GM21619 (cell line): ENCODE results near the gene SOX8.
"Not testable (repeated sequence)": the region's sequence is repeated elsewhere in the genome, so short reads cannot be mapped to it uniquely, and the experiment has no call there.

Experiments
- ATAC-seq: cut with Tn5 transposase; IDR thresholded peaks from one replicate; pipeline ENCODE4 v1.9.1; 2021; ENCODE audit not compliant: unreplicated experiment

Gene SOX8

DNA sequence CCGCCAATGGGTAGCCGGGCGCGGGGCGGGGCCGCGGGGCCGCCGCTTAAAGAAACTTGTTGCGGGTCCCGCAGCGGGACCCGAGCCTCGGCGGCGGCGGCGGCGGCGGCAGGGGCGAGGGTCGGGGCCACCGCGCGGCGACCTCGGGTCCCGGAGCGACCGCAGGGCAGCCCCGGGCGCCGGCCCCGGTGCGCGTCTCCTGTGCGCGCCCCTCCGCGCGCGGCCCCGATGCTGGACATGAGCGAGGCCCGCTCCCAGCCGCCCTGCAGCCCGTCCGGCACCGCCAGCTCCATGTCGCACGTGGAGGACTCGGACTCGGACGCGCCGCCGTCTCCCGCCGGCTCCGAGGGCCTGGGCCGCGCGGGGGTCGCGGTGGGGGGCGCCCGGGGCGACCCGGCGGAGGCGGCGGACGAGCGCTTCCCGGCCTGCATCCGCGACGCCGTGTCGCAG is at the start of gene SOX8:
SOX8 (plus strand) TSS at position 76 of the 450 bp plus-strand sequence; CDS start at position 229, 153 bp downstream.
- ATAC-seq: no peak

DNA sequence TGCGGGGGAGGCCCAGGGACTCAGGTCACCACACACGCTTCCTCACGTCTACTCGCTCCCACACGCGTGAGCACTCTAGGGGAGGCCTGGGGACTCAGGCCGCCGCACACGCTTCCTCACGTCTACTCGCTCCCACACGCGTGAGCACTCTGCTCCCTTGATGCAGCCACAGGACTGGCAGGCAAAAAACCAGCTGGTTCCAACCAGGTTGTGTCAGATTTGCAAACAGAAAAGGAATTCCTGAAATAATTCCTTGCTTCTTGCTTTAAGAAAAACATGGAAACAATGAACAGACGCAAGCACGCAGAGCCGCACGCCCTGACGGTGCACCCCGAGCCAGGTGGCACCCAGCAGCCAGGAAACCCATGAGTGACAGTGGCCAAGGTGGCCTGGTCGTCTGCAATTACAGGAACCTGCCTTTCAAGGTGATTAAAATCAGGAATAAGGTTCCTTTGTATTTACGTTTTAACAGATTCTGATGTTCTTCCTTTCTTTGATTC is 48.7 kb upstream of the SOX8 start:
- ATAC-seq: no peak

DNA sequence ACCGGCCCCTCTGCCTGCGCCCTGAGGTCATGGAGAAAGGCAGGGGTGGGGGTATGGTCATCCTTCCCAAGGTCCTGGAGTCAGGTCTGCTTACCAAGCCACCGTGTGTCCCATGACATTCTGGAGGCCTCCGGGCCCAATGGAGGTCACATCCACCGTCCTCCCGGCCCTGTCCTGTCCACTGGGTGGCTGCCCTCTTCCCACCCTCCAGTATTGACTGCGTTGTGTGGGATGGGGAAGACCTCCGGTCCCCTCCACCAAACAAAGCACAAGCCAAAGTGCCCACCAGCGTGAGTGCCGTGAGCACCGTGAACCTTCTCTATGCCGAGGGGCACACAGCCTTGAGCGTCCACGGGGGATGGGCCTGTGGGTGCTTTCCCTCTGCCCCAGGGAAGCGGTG is 48.0 kb upstream of the SOX8 start:
- no peak for ATAC-seq

DNA sequence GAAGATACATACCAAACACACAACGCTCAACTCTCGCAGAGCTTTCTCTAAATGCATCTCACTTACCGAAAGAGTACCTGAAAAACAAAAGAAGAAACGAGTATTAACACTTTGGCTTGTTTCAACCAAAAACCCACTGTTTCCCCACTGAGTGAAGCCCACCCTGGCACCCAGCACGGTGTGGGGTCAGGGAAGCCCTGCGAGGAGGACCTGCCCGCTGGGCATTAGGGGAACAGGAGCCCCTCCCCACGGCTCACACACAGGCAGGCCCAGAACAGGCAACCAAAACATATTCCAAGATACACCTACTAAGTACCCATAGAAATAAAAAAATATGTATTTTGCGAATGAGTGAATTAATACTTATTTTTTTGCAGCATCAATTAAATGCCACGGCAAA is 47.4 kb upstream of the SOX8 start:
- ATAC-seq: no peak

DNA sequence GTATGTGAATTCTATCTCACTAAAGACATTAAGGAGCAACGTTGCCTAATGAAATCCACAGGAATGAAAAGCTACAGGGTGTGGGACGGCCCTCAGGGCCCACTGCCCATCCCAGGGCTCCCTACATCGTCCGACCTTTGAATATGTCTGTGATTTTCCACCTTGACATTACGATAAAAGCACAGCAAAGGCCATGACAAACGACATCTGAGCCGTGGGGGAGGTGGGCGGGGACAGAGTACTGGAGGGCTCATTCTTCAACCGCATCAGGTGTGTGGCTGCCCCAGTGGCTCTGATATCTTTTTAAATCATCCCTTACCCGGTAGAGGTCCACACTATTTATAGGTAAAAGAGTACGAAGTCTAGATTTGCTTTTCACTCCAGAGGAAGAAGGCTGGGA is 45.9 kb upstream of the SOX8 start:
- ATAC-seq: no peak

DNA sequence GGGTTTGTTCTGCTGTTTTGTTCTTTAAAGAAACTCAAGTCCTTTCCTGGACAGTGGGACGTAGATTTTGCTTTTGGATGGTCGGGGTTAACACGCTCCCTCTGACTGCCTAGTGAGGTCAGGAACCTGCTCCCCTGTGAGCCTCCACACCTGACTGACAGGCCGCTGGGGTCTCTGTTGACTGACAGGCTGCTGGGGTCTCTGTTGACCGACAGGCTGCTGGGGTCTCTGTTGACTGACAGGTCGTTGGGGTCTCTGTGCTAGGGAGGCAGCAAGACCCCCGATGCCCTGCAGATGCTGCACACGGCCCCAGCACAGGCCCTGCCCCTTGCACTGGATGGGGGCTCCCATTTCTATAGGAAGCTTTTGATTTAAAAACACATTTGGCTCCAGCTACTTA is 44.3 kb upstream of the SOX8 start:
- ATAC-seq: no peak

DNA sequence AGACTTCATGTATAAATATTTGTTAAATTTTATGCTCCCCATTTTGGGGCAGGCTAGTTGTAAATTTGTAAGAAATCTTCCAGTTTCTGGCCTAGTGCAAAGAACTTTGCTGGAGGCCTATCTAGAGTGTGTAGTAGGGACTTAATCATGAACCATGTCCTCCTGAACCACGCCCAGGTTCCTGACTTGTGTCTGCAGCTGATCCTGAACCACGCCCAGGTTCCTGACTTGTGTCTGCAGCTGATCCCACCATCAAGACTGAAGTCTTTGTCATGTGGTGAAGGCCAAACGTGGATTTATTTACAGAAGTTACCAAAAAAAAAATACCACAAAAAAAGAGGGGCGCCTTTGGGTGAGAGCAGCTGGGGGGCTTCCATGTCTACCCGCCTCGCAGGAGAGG is 43.8 kb upstream of the SOX8 start:
- no peak for ATAC-seq

DNA sequence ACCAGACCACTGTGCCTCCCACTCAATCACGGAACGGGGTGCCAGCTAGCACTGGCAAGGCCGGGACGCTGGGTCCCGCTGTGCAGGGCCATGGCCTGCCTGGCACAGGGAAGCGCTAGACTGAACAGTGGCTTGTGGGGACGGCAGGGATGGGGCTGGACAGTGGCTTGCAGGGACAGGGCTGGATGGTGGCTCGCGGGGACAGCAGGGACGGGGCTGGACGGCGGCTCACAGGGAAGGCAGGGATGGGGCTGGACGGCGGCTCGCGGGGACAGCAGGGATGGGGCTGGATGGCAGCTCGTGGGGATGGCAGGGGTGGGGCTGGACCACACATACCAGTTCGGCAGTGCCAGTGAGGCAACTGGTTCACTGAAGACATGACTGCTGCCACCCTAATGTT is 43.4 kb upstream of the SOX8 start:
- no peak for ATAC-seq

DNA sequence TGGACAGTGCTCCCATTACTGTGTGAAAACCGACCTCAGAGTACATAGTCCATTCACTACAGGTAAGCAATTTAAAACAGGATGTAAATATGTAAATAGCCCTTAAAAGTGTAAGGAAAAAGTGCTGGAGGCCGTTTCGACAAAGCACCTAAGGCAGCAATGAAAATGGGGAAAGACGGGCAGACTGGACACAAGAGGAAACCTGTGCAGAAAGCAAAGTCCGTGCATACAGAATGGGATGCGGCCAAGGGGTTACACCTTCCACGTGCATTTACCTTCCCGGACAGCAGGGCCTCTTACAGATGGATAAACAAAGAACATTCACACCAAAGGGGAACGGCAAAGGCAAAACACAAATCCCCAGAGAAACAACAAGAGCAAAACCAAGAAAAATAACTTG is 42.8 kb upstream of the SOX8 start:
- ATAC-seq: no peak

DNA sequence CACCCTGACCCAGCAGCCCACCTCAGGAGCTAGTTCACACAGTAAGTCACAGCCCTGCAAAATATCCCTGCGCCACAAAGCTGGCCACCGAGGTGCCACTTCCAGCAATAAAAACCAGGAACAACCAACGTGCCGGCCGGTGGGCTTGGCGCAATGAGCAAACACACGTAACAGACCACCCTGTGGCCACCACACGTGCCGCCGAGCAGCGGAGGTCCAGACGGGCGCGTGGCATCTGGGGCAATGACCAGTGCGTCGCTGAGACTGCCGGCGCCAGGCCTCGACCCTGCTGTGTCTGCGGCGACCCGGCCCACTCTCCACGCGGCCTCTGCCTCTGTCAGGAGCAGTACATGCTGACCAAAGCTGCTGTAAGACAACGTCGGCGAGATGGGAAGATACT is 42.3 kb upstream of the SOX8 start:
- ATAC-seq: no peak

DNA sequence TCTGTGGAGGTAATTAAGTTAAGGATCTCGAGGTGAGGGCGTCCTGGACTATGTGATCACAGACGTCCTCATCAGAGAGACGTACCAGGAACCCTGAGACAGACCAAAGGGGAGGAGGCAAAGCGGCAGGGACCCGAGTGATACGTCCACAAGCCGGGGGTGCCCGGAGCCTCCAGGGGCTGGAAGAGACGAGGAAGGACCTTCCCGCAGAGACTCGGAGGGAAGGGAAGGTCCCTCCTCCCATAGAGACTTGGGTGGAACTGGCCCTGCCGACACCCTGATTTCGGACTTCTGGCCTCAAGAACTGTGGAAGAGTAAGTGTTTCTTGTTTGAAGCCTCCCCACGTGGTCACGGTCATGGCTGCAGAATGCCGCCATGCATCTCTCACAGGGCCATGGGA is 41.6 kb upstream of the SOX8 start:
- no peak for ATAC-seq

DNA sequence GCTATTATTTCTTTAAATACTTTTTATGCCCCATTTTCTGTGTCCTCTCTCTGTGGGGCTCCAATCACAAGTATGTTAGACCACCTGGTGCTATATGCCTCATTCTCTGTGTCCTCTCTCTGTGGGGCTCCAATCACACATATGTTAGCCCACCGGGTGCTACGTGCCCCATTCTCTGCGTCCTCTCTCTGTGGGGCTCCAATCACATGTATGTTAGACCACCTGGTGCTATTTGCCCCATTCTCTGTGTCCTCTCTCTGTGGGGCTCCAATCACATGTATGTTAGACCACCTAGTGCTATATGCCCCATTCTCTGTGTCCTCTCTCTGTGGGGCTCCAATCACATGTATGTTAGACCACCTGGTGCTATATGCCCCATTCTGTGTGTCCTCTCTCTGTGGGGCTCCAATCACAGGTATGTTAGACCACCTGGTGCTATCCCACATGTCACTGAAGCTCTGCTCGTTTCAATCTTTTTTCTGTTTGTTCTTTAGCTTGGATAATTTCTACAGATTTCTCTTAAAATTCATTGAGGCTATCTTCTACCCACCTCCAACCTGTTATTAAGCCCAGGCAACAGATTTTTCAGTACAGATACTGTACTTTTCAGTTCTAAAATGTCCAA is 39.0 kb upstream of the SOX8 start:
- ATAC-seq: no peak

DNA sequence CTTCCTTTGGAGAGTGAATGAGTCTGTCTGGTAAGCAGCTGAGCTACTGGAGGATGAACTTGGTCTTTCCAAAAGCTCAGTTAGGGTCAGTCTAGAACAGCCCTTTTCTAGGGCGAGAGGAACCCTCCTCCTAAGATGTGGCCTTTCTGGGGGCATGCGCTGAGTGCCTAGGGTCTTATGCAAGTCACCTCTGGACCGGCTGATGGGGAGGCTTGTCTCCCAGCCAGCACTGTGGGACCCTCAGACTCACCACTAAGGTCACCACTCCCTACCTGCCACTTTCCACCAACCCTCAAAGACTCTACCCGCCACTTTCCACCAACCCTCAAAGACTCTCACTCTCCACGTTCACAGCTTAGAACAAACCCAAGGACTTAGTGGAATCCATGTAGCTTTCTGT is 37.6 kb upstream of the SOX8 start:
- ATAC-seq: no peak

DNA sequence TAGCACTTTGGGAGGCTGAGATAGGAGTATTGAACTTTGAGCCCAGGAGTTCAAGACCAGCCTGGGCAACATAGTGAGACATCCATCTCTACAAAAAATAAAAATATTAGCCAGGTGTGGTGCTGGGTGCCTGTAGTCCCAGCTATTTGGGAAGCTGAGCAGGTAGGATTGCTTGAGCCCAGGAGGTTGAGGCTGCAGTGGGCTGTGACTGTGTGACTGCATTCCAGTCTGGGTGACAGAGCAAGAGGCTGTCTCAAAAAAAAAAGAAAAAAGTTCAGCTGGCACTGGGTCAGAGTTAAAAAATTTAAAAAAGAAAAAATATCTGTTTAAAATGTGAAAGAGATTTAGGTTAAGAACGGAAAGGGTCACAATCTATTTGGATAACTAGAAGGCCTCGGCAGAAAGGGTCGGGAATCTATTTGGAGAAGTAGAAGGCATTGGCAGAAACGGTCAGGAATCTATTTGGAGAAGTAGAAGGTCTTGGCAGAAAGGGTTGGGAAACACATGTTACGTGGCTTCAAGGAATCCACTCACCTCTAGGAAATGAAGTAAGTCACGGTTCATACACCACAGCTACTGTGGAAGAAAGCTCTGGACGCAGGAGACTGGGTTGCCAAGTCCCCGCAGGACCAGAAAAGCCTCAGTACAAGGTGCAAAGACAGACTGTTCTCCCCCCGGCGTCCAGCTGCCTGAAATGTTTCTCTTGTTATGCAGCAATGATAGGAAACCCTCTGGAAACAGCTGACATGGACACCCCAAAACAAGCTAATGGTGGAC is 36.1 kb upstream of the SOX8 start:
- no peak for ATAC-seq

DNA sequence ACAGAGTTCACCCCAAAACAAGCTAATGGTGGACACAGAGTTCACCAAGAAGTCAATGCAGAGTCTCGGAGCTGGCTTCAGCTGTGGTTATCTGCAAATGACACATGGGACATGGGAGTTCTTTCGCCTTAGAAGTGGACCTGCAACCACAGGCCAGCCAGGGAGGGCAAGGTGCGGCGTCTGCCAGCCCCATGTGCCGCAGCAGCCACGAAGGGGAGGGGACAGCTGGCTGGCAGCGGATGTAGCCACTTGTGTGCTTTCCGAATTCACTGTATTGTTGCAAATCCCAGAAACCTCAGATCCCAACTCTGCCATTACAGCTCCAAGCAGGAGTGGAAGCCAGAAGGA is 35.5 kb upstream of the SOX8 start:
- no peak for ATAC-seq

DNA sequence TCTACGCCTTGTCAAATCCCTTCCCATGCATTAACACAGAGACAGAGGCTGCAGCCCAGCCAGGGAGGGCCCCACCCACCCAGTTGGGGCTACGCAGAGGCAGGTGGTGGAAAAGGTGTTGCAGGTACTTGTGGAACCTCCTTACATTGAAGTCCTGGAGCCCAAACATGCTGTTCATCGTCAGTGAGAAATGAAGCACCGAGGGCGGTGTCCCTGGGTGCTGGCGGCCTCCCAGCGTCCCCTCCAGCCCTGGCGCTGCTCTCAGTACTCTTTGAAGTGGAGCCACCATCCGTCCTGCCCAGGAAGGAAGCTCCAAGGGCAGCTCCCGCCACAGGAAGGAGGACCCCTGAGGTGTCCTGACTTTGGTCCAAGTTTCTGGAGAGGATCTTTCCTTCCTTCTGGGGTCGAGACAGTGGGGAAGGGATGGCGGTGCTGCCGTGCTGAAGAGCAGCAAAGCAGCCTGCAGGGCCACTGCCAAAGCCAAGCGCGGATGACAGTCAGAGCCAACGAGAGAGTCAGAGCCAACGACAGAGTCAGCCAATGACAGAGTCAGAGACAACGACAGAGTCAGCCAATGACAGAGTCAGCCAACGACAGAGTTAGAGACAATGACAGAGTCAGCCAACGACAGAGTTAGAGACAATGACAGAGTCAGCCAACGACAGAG is 34.2 kb upstream of the SOX8 start:
- no peak for ATAC-seq

DNA sequence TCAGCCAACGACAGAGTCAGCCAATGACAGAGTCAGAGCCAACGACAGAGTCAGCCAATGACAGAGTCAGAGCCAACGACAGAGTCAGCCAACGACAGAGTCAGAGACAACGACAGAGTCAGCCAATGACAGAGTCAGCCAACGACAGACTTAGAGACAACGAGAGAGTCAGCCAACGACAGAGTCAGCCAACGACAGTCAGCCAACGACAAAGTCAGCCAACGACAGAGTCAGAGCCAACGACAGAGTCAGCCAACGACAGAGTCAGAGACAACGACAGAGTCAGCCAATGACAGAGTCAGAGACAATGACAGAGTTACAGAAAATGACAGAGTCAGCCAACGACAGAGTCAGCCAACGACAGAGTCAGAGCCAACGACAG is 33.7 kb upstream of the SOX8 start:
- not testable (repeated sequence) for ATAC-seq

DNA sequence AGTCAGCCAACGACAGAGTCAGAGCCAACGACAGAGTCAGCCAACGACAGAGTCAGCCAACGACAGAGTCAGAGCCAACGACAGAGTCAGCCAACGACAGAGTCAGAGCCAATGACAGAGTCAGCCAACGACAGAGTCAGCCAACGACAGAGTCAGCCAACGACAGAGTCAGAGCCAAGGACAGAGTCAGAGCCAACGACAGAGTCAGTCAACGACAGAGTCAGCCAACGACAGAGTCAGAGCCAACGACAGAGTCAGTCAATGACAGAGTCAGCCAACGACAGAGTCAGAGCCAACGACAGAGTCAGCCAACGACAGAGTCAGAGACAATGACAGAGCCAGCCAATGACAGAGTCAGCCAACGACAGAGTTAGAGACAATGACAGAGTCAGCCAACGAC is 32.8 kb upstream of the SOX8 start:
- ATAC-seq: not testable (repeated sequence)

DNA sequence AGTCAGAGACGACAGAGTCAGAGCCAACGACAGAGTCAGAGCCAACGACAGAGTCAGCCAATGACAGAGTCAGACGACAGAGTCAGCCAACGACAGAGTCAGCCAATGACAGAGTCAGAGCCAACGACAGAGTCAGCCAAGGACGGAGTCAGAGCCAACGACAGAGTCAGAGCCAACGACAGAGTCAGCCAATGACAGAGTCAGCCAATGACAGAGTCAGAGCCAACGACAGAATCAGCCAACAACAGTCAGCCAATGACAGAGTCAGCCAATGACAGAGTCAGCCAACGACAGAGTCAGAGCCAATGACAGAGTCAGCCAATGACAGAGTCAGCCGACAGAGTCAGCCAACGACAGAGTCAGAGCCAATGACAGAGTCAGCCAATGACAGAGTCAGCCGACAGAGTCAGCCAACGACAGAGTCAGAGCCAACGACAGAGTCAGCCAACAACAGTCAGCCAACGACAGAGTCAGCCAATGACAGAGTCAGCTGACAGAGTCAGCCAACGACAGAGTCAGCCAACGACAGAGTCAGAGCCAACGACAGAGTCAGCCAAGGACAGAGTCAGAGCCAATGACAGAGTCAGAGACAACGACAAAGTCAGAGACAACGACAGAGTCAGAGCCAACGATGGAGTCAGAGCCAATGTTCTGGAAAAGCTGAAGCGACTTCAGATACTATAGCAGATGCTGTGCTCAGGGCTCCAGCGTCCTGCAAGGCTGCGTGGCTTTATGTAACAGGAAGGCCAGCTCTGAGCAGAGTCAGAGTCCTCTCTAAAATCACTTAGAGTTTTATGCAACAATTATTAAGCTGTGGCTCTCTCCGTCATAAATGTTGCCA is 30.6 kb upstream of the SOX8 start:
- ATAC-seq: not testable (repeated sequence)

DNA sequence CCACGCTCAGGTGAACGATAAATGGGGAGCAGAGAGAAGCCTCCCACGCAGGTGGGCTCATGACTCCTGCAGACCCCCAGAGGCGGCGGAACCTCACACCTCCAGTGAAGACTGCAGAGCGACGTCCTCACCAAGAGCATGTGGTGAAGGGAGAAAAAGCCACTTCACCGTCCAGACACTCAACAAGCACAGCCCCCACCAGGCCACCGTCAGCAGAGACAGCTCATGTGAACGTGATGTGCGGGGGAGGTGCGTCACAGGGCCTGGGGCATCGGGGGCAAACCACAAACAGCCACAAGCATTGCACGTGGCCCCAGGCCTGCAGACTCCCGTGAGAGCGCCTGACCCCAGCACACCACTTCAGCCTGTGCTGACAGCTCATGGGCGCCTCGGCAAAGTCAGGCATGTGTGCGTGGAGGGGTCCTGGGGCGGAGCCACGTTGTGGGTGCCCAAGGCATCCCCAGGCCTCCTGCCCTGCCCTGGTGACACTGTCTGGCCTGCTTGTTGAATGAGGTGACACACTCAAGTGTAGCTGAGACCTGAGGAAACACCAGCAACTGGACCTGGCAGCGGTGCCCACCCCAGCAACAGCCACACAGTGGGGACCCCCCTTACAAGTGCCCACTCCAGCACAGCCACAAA is 29.8 kb upstream of the SOX8 start:
- ATAC-seq: no peak

DNA sequence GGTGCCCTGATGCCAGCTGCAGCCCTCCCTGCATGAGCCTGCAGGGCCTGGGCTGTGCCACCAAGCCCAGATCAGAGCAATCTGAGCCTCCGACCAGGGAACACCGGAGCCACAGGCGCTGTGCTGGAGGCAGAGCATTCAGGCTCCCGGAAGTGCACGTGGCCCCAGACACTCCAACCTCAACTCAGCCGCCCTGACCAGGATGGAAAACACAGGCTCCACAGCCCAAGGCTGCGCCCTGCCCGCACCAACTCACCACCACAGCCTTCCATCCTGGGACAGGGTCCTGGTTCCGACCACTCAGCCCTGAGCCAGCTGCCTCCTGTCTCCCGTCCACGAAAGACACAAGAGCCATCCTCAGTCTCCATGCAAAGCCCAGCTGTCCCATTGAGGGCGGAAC is 29.2 kb upstream of the SOX8 start:
- ATAC-seq: no peak
